ENCODE results near the gene THBS2. TPM values are rescaled to one million over a fixed set of nuclear protein-coding genes. Genes with fewer than 3 reads are reported as not detected.
"Not testable (repeated sequence)": the region's sequence is repeated elsewhere in the genome, so short reads cannot be mapped to it uniquely, and the experiment has no call there.

Gene THBS2
- total RNA-seq, 2 donors from 2014 or later = 0.93 to 0.99 TPM

DNA sequence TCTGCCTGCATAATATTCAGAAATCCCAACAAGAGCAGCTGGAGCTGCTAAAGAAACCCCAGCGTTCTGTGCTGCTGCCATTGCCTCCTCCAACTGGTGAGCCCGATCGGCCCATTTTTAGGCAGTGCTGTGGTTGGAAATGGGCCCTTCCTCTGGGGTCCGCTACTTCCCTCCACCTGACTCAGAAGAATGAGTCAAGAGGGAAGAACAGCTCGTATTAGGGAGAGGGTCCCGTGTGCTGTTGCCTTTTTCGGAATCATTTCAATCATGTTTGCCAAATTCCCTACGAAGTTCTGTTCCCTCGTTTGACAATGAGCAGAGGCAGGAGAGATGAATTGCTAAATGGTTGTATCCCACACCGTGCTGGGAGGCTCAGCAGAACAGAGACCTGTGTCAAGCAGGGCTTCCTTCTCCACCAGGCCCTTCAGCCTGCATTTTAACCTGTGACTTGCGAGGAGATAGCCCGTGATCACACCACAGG is 38.4 kb downstream of the THBS2 start:
- no peak for DNase-seq
- WGBS, 2 experiments (ENCODE audit: insufficient coverage in 1 of 2, insufficient read length in 1 of 2) = 84 to 85% methylated on average over 6 to 12 of the region's 12 CpGs
- H3K4me1 Mint-ChIP-seq = no peaks in the 10 kb centered on the region
- no peaks in the 10 kb centered on the region for H3K27me3 Mint-ChIP-seq (ENCODE audit: insufficient read depth)
- Histone ChIP-seq H3K9me3 (ENCODE audit: control insufficient read depth, low read length) (no peaks in the 10 kb centered on the region), H3K36me3 (ENCODE audit: control insufficient read depth, insufficient read depth, low read length) (no peaks in the 10 kb centered on the region), H3K4me3 (ENCODE audit: low read length) (no peak overlapping the region), H3K4me1 (ENCODE audit: control insufficient read depth, insufficient read depth, low read length) (no peaks in the 10 kb centered on the region), H3K27me3 (ENCODE audit: control insufficient read depth, insufficient read depth, low read length, poor library complexity, severe bottlenecking) (no peaks in the 10 kb centered on the region), H3K27ac (ENCODE audit: low read depth, low read length) (no peak overlapping the region), H3K9ac (ENCODE audit: extremely low read depth, low read length, poor library complexity, severe bottlenecking) (no peak overlapping the region)
- TF ChIP-seq, protein P1, sequence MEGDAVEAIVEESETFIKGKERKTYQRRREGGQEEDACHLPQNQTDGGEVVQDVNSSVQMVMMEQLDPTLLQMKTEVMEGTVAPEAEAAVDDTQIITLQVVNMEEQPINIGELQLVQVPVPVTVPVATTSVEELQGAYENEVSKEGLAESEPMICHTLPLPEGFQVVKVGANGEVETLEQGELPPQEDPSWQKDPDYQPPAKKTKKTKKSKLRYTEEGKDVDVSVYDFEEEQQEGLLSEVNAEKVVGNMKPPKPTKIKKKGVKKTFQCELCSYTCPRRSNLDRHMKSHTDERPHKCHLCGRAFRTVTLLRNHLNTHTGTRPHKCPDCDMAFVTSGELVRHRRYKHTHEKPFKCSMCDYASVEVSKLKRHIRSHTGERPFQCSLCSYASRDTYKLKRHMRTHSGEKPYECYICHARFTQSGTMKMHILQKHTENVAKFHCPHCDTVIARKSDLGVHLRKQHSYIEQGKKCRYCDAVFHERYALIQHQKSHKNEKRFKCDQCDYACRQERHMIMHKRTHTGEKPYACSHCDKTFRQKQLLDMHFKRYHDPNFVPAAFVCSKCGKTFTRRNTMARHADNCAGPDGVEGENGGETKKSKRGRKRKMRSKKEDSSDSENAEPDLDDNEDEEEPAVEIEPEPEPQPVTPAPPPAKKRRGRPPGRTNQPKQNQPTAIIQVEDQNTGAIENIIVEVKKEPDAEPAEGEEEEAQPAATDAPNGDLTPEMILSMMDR (conservative IDR thresholded peaks at IDR 0.05) = no peak
- no peak overlapping the region for H3K4me3 Mint-ChIP-seq
- H3K9me3 Mint-ChIP-seq = no peaks in the 10 kb centered on the region
- no peak overlapping the region for H3K27ac Mint-ChIP-seq
- H3K36me3 Mint-ChIP-seq (ENCODE audit: low read depth) = no peaks in the 10 kb centered on the region

DNA sequence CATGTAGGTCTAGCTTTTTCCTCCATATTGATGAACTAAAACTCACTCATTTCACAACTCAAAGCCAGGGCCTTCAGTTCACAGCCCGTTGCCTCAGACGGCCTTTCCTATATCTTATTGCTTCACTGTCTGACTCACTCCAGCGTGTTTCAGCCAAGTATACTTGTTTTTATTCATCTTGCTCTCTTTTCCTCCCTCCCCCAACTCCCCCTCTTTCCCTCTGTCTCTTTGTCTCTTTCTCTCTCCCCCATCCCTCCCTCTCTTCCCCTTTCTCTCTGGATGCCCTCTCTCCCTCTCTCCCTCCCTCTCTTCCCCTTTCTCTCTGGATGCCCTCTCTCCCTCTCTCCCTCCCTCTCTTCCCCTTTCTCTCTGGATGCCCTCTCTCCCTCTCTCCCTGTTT is 38.9 kb downstream of the THBS2 start:
- H3K4me3 Mint-ChIP-seq, H3K9me3 Mint-ChIP-seq, H3K27ac Mint-ChIP-seq: not testable (repeated sequence)

DNA sequence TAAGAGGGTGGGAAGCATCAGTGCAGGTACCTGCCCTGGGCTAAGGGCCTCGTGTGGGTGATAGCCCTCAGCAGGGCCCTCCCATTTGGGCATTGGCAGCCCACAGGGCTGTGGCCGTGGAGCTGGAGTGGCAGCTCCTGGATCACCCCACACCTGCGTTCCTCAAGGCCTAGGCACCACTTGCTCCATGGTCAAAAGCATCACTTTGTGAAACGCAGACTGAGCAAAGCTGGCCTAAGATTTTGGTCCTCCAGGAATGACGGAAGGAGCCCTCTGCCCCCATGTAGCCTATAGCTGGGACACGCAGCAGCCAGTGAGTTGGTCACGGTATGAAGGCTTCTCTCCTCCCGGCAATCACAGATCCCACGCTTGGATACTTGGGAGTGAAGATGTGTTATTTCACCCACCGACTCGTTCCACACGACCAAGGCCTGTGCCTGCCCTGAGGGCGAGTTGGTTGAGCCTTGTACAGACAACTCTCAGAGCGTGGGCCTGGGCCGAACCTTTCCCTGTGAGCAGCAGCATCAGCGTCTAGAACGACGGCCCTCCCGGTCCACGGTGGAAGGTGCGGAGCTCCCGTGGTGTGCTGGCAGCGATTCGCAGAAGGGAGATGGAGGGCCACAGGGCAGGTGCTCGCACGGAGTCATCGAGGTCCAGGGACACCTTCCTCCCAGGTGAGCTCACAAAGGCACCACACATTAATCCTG is 39.7 kb downstream of the THBS2 start:
- H3K4me3 ChIP-seq (ENCODE audit: low read length) = no peak overlapping the region
- H3K27me3 ChIP-seq (ENCODE audit: control insufficient read depth, insufficient read depth, low read length, poor library complexity, severe bottlenecking) = no peaks in the 10 kb centered on the region
- no peaks in the 10 kb centered on the region for H3K4me1 ChIP-seq (ENCODE audit: control insufficient read depth, insufficient read depth, low read length)
- Mint-ChIP-seq H3K4me1 (no peaks in the 10 kb centered on the region), H3K27ac (no peak overlapping the region), H3K27me3 (ENCODE audit: insufficient read depth) (no peaks in the 10 kb centered on the region), H3K4me3 (no peak overlapping the region), H3K9me3 (no peaks in the 10 kb centered on the region), H3K36me3 (ENCODE audit: low read depth) (no peaks in the 10 kb centered on the region)
- no peak overlapping the region for H3K27ac ChIP-seq (ENCODE audit: low read depth, low read length)
- WGBS, 2 experiments (ENCODE audit: insufficient coverage in 1 of 2, insufficient read length in 1 of 2) = 91 to 95% methylated on average over 26 to 27 of the region's 27 CpGs
- H3K9me3 ChIP-seq (ENCODE audit: control insufficient read depth, low read length) = no peaks in the 10 kb centered on the region
- no peaks in the 10 kb centered on the region for H3K36me3 ChIP-seq (ENCODE audit: control insufficient read depth, insufficient read depth, low read length)
- no peak for DNase-seq
- no peak overlapping the region for H3K9ac ChIP-seq (ENCODE audit: extremely low read depth, low read length, poor library complexity, severe bottlenecking)
- TF ChIP-seq, protein P1 (conservative IDR thresholded peaks at IDR 0.05) = no peak

More for the DNA sequence above, 38.9 kb downstream of the THBS2 start:
- 81 to 89% methylated on average over 3 of the region's 3 CpGs for WGBS, 2 experiments (ENCODE audit: insufficient coverage in 1 of 2, insufficient read length in 1 of 2)
- H3K27me3 Mint-ChIP-seq (ENCODE audit: insufficient read depth); H3K36me3 ChIP-seq (ENCODE audit: control insufficient read depth, insufficient read depth, low read length); H3K9me3 ChIP-seq (ENCODE audit: control insufficient read depth, low read length); DNase-seq; H3K9ac ChIP-seq (ENCODE audit: extremely low read depth, low read length, poor library complexity, severe bottlenecking); H3K27ac ChIP-seq (ENCODE audit: low read depth, low read length); H3K27me3 ChIP-seq (ENCODE audit: control insufficient read depth, insufficient read depth, low read length, poor library complexity, severe bottlenecking); H3K4me3 ChIP-seq (ENCODE audit: low read length); H3K4me1 ChIP-seq (ENCODE audit: control insufficient read depth, insufficient read depth, low read length); H3K4me1 Mint-ChIP-seq; H3K36me3 Mint-ChIP-seq (ENCODE audit: low read depth): not testable (repeated sequence)
